ENCODE results near the gene LAMB3.
"Not testable (repeated sequence)": the region's sequence is repeated elsewhere in the genome, so short reads cannot be mapped to it uniquely, and the experiment has no call there.

LAMB3 gene

DNA sequence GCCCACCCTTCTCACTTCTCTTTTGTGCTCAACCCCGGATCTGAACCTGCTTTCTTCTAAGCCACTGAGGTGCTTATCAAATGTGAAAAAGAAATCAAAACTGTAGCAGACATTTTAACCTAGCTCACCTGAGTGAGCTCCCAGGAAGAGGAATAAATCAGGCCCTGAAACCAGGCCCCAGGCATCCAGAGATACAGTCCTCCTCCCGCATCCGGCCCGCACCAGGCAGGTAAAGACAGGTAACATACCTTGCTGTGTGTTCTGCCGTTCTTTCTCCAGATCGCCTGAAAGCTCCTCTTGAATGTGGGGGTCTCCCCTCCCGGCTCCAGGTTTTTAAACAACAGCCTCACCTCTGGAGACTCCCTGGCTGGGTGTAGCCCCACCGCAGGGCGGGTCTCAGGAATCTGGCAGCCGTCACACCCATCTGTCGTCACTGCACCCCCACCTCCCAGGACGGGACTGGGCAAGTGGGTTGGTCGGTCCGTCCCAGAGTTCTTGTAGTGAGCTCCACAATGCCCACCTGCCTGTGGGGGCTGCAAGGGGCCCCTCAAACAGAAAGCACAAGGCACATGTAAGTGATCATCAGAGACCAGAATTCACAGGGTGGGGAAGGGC lies at the start of gene LAMB3:
TSS of gene LAMB3 (minus strand) at position 305 of the 615 bp plus-strand sequence. CDS start 1,481 bp downstream, outside the sequence.
- in situ Hi-C loops (cut with MboI; ENCODE audit: low sequenced_read_pairs): no loop called here

GRCh38 chr1:209700686-209701085 lies 48.5 kb upstream of the LAMB3 start:
- in situ Hi-C loops (cut with MboI; ENCODE audit: low sequenced_read_pairs): not testable (repeated sequence)

- in situ Hi-C loops (cut with MboI; ENCODE audit: low sequenced_read_pairs): loop anchor here (10.0 kb wide), 1 partner anchor 112 kb away; the partner anchor contains the start of gene CAMK1G
These were observed 44.9 kb upstream of the LAMB3 start for GRCh38 chr1:209697126-209697525.

GRCh38 chr1:209696673-209697072 lies 44.4 kb upstream of the LAMB3 start:
- in situ Hi-C loops (cut with MboI; ENCODE audit: low sequenced_read_pairs): loop anchor here (10.0 kb wide), 1 partner anchor 112 kb away; the partner anchor contains the start of gene CAMK1G

GRCh38 chr1:209692745-209693504 lies 40.7 kb upstream of the LAMB3 start:
- in situ Hi-C loops (cut with MboI; ENCODE audit: low sequenced_read_pairs): loop anchor here (10.0 kb wide), 1 partner anchor 108 kb away; the partner anchor contains the start of gene CAMK1G

DNA sequence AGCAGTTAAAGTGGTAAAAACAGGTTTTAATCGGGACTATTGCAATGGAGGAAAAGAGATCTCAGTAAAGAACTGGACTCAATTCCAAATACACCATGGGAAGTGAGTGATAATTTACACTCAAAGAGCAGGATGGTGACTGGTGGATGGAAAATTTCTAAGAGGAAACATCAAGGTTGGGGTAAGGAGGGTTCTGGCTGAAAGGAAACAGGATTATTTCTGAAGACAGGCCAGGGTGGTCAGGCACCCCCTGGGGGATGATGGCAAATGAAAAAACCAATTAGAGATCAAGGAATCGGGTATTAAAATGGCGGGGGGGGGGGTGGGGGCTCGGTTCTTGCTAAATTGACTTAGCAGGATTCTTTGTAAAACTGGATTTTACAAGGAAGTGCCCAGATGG lies 40.1 kb upstream of the LAMB3 start:
- in situ Hi-C loops (cut with MboI; ENCODE audit: low sequenced_read_pairs): loop anchor here (10.0 kb wide), 1 partner anchor 107 kb away; the partner anchor contains the start of gene CAMK1G

- in situ Hi-C loops (cut with MboI; ENCODE audit: low sequenced_read_pairs): loop anchor here (10.0 kb wide), 1 partner anchor 106 kb away; the partner anchor contains the start of gene CAMK1G
These were observed 39.0 kb upstream of the LAMB3 start for GRCh38 chr1:209691237-209691636.

- in situ Hi-C loops (cut with MboI; ENCODE audit: low sequenced_read_pairs): no loop called here
These were observed 37.3 kb upstream of the LAMB3 start for GRCh38 chr1:209689477-209689876.

- in situ Hi-C loops (cut with MboI; ENCODE audit: low sequenced_read_pairs): no loop called here
These were observed 36.6 kb upstream of the LAMB3 start for GRCh38 chr1:209688746-209689234.

DNA sequence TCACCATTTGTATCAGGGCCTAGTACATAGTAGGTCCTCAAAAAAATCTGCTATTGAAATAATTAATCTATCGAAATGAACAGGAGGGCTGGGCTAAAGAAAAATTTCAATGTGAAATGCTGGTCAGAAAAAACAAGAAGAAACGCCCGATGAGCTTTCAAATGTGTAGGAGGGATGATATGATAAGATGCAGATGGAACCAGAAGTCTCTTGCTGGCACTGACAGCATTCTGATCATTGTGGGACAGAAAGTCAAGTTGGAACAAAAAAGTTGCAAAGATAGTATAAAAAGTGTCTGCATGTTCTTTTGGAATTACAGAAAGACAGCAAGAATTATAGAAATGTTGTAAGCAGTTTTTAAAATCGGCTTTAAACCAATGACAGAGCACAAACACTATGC lies 34.1 kb upstream of the LAMB3 start:
- in situ Hi-C loops (cut with MboI; ENCODE audit: low sequenced_read_pairs): no loop called here

DNA sequence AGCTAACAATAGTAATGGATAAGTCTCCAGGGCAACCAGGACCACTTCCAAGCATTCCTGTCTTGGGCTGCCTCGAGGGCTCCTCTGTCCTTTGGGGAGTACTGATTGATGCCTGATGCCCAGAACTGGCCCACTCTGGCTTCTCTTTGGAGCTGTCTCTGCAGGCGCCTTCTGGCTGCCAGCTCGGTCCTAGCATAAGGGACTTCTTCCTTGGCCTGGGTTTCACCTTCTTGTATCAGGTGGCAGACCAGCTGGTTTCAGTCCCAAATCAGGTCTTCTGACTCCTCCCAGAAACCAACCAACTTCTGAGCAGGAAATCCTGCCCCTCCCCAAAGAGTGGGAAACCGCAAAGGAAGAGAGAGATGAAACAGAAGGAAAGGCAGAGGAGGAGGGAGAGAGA lies 33.6 kb upstream of the LAMB3 start:
- in situ Hi-C loops (cut with MboI; ENCODE audit: low sequenced_read_pairs): no loop called here

- in situ Hi-C loops (cut with MboI; ENCODE audit: low sequenced_read_pairs): no loop called here
These were observed 26.8 kb upstream of the LAMB3 start for GRCh38 chr1:209678981-209679539.

DNA sequence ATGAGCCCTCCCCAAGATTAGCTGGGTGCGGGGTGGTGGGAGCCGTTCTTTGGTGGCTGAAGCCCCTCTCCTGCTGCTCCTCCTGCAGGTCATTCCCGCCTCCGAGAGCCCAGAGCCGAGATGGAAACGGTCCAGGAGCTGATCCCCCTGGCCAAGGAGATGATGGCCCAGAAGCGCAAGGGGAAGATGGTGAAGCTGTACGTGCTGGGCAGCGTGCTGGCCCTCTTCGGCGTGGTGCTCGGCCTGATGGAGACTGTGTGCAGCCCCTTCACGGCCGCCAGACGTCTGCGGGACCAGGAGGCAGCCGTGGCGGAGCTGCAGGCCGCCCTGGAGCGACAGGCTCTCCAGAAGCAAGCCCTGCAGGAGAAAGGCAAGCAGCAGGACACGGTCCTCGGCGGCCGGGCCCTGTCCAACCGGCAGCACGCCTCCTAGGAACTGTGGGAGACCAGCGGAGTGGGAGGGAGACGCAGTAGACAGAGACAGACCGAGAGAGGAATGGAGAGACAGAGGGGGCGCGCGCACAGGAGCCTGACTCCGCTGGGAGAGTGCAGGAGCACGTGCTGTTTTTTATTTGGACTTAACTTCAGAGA lies 23.4 kb upstream of the LAMB3 start:
- in situ Hi-C loops (cut with MboI; ENCODE audit: low sequenced_read_pairs): no loop called here

GRCh38 chr1:209674957-209675564 lies 22.8 kb upstream of the LAMB3 start, which contains the start of gene G0S2:
Gene G0S2, plus strand, starts transcription at chr1:209675412. Its CDS starts 273 bp downstream, at chr1:209675685.
- in situ Hi-C loops (cut with MboI; ENCODE audit: low sequenced_read_pairs): no loop called here

- in situ Hi-C loops (cut with MboI; ENCODE audit: low sequenced_read_pairs): no loop called here
These were observed 21.6 kb upstream of the LAMB3 start for GRCh38 chr1:209673631-209674417.

DNA sequence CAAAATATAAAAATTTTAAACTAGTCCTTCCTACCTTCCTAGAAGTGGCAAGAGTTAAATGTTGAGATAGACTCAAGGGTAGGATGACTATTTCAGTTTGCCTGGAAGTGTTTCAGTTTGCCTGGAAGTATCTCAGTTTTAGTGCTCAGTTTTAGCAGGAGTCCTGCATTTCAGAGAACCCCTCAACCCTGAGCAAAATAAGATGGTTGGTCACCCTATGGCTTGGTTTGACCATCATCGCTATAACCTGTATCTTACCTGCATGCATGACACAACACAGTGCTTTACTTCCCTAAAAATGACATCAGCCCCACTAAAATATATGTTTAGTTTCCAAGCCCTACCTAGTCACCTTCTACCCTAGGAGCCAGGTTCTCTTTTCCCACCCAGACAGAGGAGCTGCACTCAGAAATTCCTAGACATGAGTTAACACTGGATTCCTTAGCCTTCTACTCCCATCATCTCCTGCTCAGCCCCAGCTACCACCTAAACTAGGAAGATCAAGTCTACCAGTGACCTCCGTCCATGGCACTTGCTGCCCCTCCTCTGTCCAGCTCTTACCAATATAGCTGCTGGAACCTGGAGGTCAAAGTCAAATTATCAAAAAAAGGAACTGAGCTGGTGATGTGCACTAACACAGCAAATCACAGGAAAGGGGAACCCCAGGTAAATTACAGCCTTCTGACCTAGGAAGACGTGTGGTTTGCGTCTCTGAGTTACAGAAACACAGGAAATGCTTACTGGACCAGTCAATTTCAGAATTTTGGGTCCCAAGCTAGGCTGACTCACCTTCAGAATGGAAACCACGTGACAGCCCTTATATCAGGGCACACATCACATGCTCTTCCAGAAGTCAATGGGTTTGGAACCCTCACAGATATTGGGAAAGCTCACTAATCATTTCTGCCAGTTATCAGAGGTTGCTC lies 20.7 kb upstream of the LAMB3 start:
- in situ Hi-C loops (cut with MboI; ENCODE audit: low sequenced_read_pairs): no loop called here

DNA sequence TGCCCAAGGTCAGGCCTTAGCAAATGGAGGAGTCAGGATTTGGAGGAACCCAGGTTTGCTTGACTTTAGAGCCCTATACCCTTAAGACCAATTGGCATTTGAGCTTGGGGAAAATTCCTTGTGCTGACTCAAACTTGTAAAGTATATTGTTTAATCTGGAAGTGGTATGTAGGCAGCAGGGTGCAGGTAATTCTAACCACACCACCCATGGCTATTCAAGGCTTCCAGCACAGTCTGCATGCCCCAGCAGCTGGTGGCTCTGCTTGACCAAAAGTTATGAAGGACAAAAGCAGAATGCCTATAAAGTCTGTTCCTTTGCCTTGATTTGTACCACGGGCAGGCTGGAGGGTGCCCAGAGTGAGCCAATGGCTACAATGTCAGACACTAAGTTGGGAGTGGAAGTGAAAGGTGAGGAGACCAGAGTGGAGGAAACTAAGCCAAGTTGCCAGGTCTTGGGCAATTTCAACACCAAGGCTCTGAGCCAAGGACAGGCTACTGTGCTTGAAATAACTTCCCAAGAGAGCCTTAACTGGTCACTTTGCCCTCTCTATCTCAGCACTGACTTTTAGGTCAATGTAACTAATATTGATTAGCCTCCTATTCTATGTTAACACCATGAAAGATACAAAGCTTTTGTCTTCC lies 18.3 kb upstream of the LAMB3 start:
- in situ Hi-C loops (cut with MboI; ENCODE audit: low sequenced_read_pairs): no loop called here

GRCh38 chr1:209667708-209668107 lies 15.5 kb upstream of the LAMB3 start:
- in situ Hi-C loops (cut with MboI; ENCODE audit: low sequenced_read_pairs): no loop called here

Measured in HL-60/S4 treated with retinoic acid at 250 ng/mL for 4 days and 3 days (cell line).